ENCODE data around the gene ERV3-1.
A peak's percentile ranks its signal among the peaks of the same experiment; 100 is the strongest.
"Not testable (repeated sequence)": the region's sequence is repeated elsewhere in the genome, so short reads cannot be mapped to it uniquely, and the experiment has no call there.

ERV3-1 gene

GRCh38 chr7:65001291-65001814 lies 5.1 kb downstream of the ERV3-1 start:
- no peak for DNase-seq (ENCODE audit: low read depth in 2 of 3, low spot score in 1 of 3)

GRCh38 chr7:64999165-65000004 lies 7.1 kb downstream of the ERV3-1 start:
- DNase-seq (ENCODE audit: low read depth in 2 of 3, low spot score in 1 of 3), result no peak

GRCh38 chr7:64998865-64999164 lies 7.7 kb downstream of the ERV3-1 start:
- DNase-seq (ENCODE audit: low read depth in 2 of 3, low spot score in 1 of 3), result no peak

- no peak for DNase-seq (ENCODE audit: low read depth in 2 of 3, low spot score in 1 of 3)
These were observed 8.5 kb downstream of the ERV3-1 start for GRCh38 chr7:64997927-64998391.

- no peak for DNase-seq (ENCODE audit: low read depth in 2 of 3, low spot score in 1 of 3)
These were observed 9.2 kb downstream of the ERV3-1 start for GRCh38 chr7:64997164-64997908.

- DNase-seq (ENCODE audit: low read depth in 2 of 3, low spot score in 1 of 3), result no peak
These were observed 10.2 kb downstream of the ERV3-1 start for GRCh38 chr7:64996305-64996704.

- DNase-seq (ENCODE audit: low read depth in 2 of 3, low spot score in 1 of 3), result no peak
These were observed 12.6 kb downstream of the ERV3-1 start for GRCh38 chr7:64993901-64994300.

- no peak for DNase-seq (ENCODE audit: low read depth in 2 of 3, low spot score in 1 of 3)
These were observed 13.5 kb downstream of the ERV3-1 start for GRCh38 chr7:64992971-64993370.

GRCh38 chr7:64990936-64991335 lies 15.6 kb downstream of the ERV3-1 start, which contains the start of gene ZNF117:
TSS of gene ZNF117 (minus strand) at chr7:64991036.
- DNase-seq (ENCODE audit: low read depth in 2 of 3, low spot score in 1 of 3), result no peak

- no peak for DNase-seq (ENCODE audit: low read depth in 2 of 3, low spot score in 1 of 3)
These were observed 16.3 kb downstream of the ERV3-1 start for GRCh38 chr7:64990216-64990615.

GRCh38 chr7:64978497-64979203 lies 27.8 kb downstream of the ERV3-1 start:
- no peak for DNase-seq (ENCODE audit: low read depth in 2 of 3, low spot score in 1 of 3)

GRCh38 chr7:64965594-64965993 lies 40.9 kb downstream of the ERV3-1 start:
- no peak for DNase-seq (ENCODE audit: low read depth in 2 of 3, low spot score in 1 of 3)

- no peak for DNase-seq (ENCODE audit: low read depth in 2 of 3, low spot score in 1 of 3)
These were observed 47.3 kb downstream of the ERV3-1 start for GRCh38 chr7:64959072-64959747.

- peak in 1 of 3 donors; percentile 10 for DNase-seq (ENCODE audit: low read depth in 2 of 3, low spot score in 1 of 3)
These were observed 55.1 kb downstream of the ERV3-1 start for GRCh38 chr7:64951250-64951848.

- not testable (repeated sequence) for DNase-seq (ENCODE audit: low read depth in 2 of 3, low spot score in 1 of 3)
These were observed 55.8 kb downstream of the ERV3-1 start for GRCh38 chr7:64950673-64951072.

- not testable (repeated sequence) for DNase-seq (ENCODE audit: low read depth in 2 of 3, low spot score in 1 of 3)
These were observed 57.7 kb downstream of the ERV3-1 start for GRCh38 chr7:64948774-64949173.

- DNase-seq (ENCODE audit: low read depth in 2 of 3, low spot score in 1 of 3), result no peak
These were observed 59.1 kb downstream of the ERV3-1 start for GRCh38 chr7:64947252-64948000.

GRCh38 chr7:64946772-64947171 lies 59.7 kb downstream of the ERV3-1 start:
- DNase-seq (ENCODE audit: low read depth in 2 of 3, low spot score in 1 of 3), result peak in 1 of 3 donors; percentile 8

GRCh38 chr7:64945503-64946175 lies 60.8 kb downstream of the ERV3-1 start:
- no peak for DNase-seq (ENCODE audit: low read depth in 2 of 3, low spot score in 1 of 3)

Measured in stimulated activated CD4-positive, alpha-beta T cell treated with anti-CD3 and anti-CD28 coated beads, Interleukin-12 subunit alpha, Interleukin-12 subunit beta, amount 100 ng/mL, for 48 hours (primary cell).